ENCODE measurements around the gene SPATA6. TPM values are rescaled to one million over a fixed set of nuclear protein-coding genes. Genes with fewer than 3 reads are reported as not detected.
"Not testable (repeated sequence)": the region's sequence is repeated elsewhere in the genome, so short reads cannot be mapped to it uniquely, and the experiment has no call there.

The SPATA6 gene
- total RNA-seq, 1 donor from 2014 or later: 4.6 TPM

- no peak for DNase-seq (ENCODE audit: low read depth)
- TF ChIP-seq, protein P1, sequence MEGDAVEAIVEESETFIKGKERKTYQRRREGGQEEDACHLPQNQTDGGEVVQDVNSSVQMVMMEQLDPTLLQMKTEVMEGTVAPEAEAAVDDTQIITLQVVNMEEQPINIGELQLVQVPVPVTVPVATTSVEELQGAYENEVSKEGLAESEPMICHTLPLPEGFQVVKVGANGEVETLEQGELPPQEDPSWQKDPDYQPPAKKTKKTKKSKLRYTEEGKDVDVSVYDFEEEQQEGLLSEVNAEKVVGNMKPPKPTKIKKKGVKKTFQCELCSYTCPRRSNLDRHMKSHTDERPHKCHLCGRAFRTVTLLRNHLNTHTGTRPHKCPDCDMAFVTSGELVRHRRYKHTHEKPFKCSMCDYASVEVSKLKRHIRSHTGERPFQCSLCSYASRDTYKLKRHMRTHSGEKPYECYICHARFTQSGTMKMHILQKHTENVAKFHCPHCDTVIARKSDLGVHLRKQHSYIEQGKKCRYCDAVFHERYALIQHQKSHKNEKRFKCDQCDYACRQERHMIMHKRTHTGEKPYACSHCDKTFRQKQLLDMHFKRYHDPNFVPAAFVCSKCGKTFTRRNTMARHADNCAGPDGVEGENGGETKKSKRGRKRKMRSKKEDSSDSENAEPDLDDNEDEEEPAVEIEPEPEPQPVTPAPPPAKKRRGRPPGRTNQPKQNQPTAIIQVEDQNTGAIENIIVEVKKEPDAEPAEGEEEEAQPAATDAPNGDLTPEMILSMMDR (IDR thresholded peaks at IDR 0.05; ENCODE audit: insufficient read depth, low read length, poor library complexity, severe bottlenecking): no peak
- no peaks in the 10 kb centered on the region for H3K36me3 ChIP-seq (ENCODE audit: control insufficient read depth, insufficient read depth, low read length)
These were observed 177.3 kb downstream of the SPATA6 start for GRCh38 chr1:48294656-48295055.

DNA sequence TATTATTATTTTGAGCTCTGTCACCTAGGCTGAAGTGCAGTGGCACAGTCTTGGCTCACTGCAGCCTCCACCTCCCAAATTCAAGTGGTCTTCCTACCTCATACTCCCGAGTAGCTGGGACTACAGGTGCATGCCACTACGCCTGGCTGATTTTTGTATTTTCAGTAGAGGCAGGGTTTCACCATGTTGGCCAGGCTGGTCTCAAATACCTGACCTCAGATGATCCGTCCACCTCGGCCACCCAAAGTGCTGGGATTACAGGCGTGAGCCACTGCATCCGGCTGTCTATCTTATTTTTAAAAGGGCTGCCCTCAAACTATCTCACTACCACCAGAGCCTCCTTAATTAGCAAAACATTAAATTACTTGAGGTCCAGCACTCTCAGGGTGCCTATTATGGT lies 177.9 kb downstream of the SPATA6 start:
- H3K4me3 ChIP-seq (ENCODE audit: low read depth, low read length); DNase-seq (ENCODE audit: low read depth); H3K36me3 ChIP-seq (ENCODE audit: control insufficient read depth, insufficient read depth, low read length); H3K27me3 ChIP-seq (ENCODE audit: control insufficient read depth, insufficient read depth, low read length): not testable (repeated sequence)

More at GRCh38 chr1:48294656-48295055, 177.3 kb downstream of the SPATA6 start:
- Histone ChIP-seq H3K4me3 (ENCODE audit: low read depth, low read length) (no peak overlapping the region), H3K27me3 (ENCODE audit: control insufficient read depth, insufficient read depth, low read length) (no peaks in the 10 kb centered on the region)

- Histone ChIP-seq H3K36me3 (ENCODE audit: control insufficient read depth, insufficient read depth, low read length) (no peaks in the 10 kb centered on the region), H3K4me3 (ENCODE audit: low read depth, low read length) (no peak overlapping the region), H3K27me3 (ENCODE audit: control insufficient read depth, insufficient read depth, low read length) (no peaks in the 10 kb centered on the region)
- DNase-seq (ENCODE audit: low read depth): no peak
- TF ChIP-seq, protein P1 (IDR thresholded peaks at IDR 0.05; ENCODE audit: insufficient read depth, low read length, poor library complexity, severe bottlenecking): no peak
These were observed 179.3 kb downstream of the SPATA6 start for GRCh38 chr1:48292706-48293105.

DNA sequence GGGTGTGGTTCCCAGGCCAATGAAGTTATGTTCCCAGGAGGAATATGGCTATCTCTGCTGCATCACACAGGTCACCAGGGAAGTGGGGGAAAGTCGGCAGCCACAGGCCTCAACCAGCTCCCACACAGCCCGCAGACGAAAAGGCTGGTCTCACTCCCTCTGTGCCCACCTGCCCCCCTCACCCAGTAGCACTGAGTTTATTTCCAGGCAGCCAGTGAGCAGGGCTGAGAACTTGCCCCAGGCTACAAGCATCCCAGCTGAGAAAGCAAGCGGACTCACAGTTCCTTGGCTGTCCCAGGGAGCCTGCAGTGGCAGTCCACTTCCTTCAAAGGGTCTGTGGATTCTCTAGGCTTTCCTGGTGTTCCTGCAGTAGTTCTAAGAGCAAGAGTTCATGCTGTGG lies 180.6 kb downstream of the SPATA6 start:
- DNase-seq (ENCODE audit: low read depth): no peak
- H3K4me3 ChIP-seq (ENCODE audit: low read depth, low read length): no peak overlapping the region
- TF ChIP-seq, protein P1 (IDR thresholded peaks at IDR 0.05; ENCODE audit: insufficient read depth, low read length, poor library complexity, severe bottlenecking): no peak
- H3K27me3 ChIP-seq (ENCODE audit: control insufficient read depth, insufficient read depth, low read length): no peaks in the 10 kb centered on the region
- H3K36me3 ChIP-seq (ENCODE audit: control insufficient read depth, insufficient read depth, low read length): no peaks in the 10 kb centered on the region

GRCh38 chr1:48285525-48285924 lies 186.5 kb downstream of the SPATA6 start:
- no peak overlapping the region for H3K4me3 ChIP-seq (ENCODE audit: low read depth, low read length)
- no peaks in the 10 kb centered on the region for H3K27me3 ChIP-seq (ENCODE audit: control insufficient read depth, insufficient read depth, low read length)
- no peaks in the 10 kb centered on the region for H3K36me3 ChIP-seq (ENCODE audit: control insufficient read depth, insufficient read depth, low read length)
- TF ChIP-seq, protein P1 (IDR thresholded peaks at IDR 0.05; ENCODE audit: insufficient read depth, low read length, poor library complexity, severe bottlenecking): no peak
- DNase-seq (ENCODE audit: low read depth): no peak

- H3K27me3 ChIP-seq (ENCODE audit: control insufficient read depth, insufficient read depth, low read length); H3K4me3 ChIP-seq (ENCODE audit: low read depth, low read length); DNase-seq (ENCODE audit: low read depth); H3K36me3 ChIP-seq (ENCODE audit: control insufficient read depth, insufficient read depth, low read length): not testable (repeated sequence)
These were observed 187.1 kb downstream of the SPATA6 start for GRCh38 chr1:48284696-48285420.

GRCh38 chr1:48282329-48282728 lies 189.7 kb downstream of the SPATA6 start:
- H3K27me3 ChIP-seq (ENCODE audit: control insufficient read depth, insufficient read depth, low read length); H3K4me3 ChIP-seq (ENCODE audit: low read depth, low read length); DNase-seq (ENCODE audit: low read depth); H3K36me3 ChIP-seq (ENCODE audit: control insufficient read depth, insufficient read depth, low read length): not testable (repeated sequence)

DNA sequence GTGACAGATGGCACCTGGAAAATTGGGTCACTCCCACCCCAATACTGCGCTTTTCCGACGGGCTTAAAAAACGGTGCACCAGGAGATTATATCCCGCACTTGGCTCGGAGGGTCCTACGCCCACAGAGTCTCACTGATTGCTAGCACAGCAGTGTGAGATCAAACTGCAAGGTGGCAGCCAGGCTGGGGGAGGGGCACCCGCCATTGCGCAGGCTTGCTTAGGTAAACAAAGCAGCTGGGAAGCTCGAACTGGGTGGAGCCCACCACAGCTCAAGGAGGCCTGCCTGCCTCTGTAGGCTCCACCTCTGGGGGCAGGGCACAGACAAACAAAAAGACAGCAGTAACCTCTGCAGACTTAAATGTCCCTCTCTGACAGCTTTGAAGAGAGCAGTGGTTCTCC lies 194.6 kb downstream of the SPATA6 start:
- not testable (repeated sequence) for H3K36me3 ChIP-seq (ENCODE audit: control insufficient read depth, insufficient read depth, low read length); H3K4me3 ChIP-seq (ENCODE audit: low read depth, low read length); H3K27me3 ChIP-seq (ENCODE audit: control insufficient read depth, insufficient read depth, low read length); DNase-seq (ENCODE audit: low read depth)

Data from kidney epithelial cell (primary cell).